Prostate gland (tissue), 2 donors: ENCODE data around the gene SYNGR1.

Experiments
- CTCF ChIP-seq, 4 experiments: fragments of 200-600 bp in 2 of 4; fragments of 450-650 bp in 2 of 4; sonication (generic) in 2 of 4; IDR thresholded peaks; 1 replicate in 3 of 4; 2 replicates in 1 of 4; pipeline ENCODE4 v1.5.1; 2016 to 2019; ENCODE audit warnings: antibody characterized with exemption in 4 of 4, mild to moderate bottlenecking in 2 of 4, moderate library complexity in 2 of 4
- POLR2A ChIP-seq: fragments of 450-650 bp; IDR thresholded peaks from one replicate; pipeline ENCODE4 v1.6.1; 2016; ENCODE audit warnings: antibody characterized with exemption, mild to moderate bottlenecking

GRCh38 chr22:39434721-39435120 lies 84.9 kb downstream of the SYNGR1 start:
- TF ChIP-seq CTCF (IDR thresholded peaks at IDR 0.05) = no peak
- TF ChIP-seq POLR2A = no peak
